Pancreas (tissue), 10 donors: ENCODE data around the gene ZNHIT2. TPM values are rescaled to one million over a fixed set of nuclear protein-coding genes. Genes with fewer than 3 reads are reported as not detected.
A peak's percentile ranks its signal among the peaks of the same experiment; 100 is the strongest.
"Not testable (repeated sequence)": the region's sequence is repeated elsewhere in the genome, so short reads cannot be mapped to it uniquely, and the experiment has no call there.

Experiments used
- ATAC-seq, 4 donors: fragments of 200-7000 bp; cut with Tn5 transposase; one replicate each; pipeline versions ENCODE4 v1.8.0 to v1.9.1; 2020; ENCODE audit warnings: mild to moderate bottlenecking in 4 of 4, moderate library complexity in 4 of 4
- DNase-seq, 6 donors: peaks; one replicate each; pipeline ENCODE4 v3.0.0-alpha.2; 2020
- FAIRE-seq: peaks from 2 replicates; lab custom pipeline; 2012; peaks lifted over from hg19 to GRCh38; lab: Jason Lieb, UNC
- H3K27ac ChIP-seq, 4 donors: fragments of 200-600 bp; sonication (generic); 1 replicate in 3 of 4; 2 replicates in 1 of 4; pipeline versions ENCODE4 v1.5.0 to v1.8.0; 2020
- H3K27me3 ChIP-seq, 4 donors: fragments of 200-600 bp; one replicate each; pipeline ENCODE4 v1.8.0; 2021
- H3K36me3 ChIP-seq, 3 donors: fragments of 200-600 bp; sonication (generic) in 1 of 3; one replicate each; pipeline versions ENCODE4 v1.5.0 to v1.8.0; 2020 to 2021
- H3K4me1 ChIP-seq, 3 donors: fragments of 200-600 bp; one replicate each; pipeline ENCODE4 v1.8.0; 2021
- H3K4me3 ChIP-seq, 4 donors: fragments of 200-600 bp; sonication (generic) in 2 of 4; one replicate each; pipeline versions ENCODE4 v1.5.0 to v1.8.0; 2020 to 2021
- H3K9me3 ChIP-seq, 4 donors: fragments of 200-600 bp; one replicate each; pipeline ENCODE4 v1.8.0; 2021
- WGBS, 2 donors: extraction: QIAGEN DNeasy Blood & Tissue Kit; methylation state at CpG; one replicate each; pipeline ENCODE4 v1.1.7; 2013; 5-methylcytosine and 5-hydroxymethylcytosine counted together
- intact Hi-C, 3 donors: fragments of 100-400 bp; cut with DNase I; formaldehyde crosslinking; loops; one replicate each; pipeline versions ENCODE4 v1.11.1 to v1.14.2; 2022
- polyA plus RNA-seq, 2 donors: library from polyadenylated mRNA; stranded (reverse); fragments of 200-250 nt; gene quantifications; one replicate each; pipeline ENCODE4 v1.2.3, GENCODE V29; 2013
- total RNA-seq, 6 donors: library from RNA; stranded (reverse); fragmentation: NEBNext Ultra II Directional in 4 of 6; extraction: Animal tissue kit (Norgen Biotek cat#: 25700) in 4 of 6; gene quantifications; one replicate each; pipeline versions ENCODE4 v1.2.1 to v1.2.4, GENCODE V29; 2021 to 2023
- TF ChIP-seq, protein P1 (sequence below), 4 donors: fragments of 200-600 bp; sonication (generic) in 3 of 4; IDR thresholded peaks; one replicate each; pipeline versions ENCODE4 v1.5.0 to v1.8.0; 2021; ENCODE audit warnings: antibody characterized with exemption in 4 of 4
- donor health status: healthy with polysubstance abuse.
- donor health status: DM: no; HTN: no; CAD: no; lungs with moderate emphysema.
- donor health status: DM: no; HTN: no; CAD: no.
- donor health status: control.
- donor health status: control.
- donor health status: Bipolar disorder and iron deficiency.
- donor health status: DM: yes; HTN: yes; CAD: no.
- donor health status: DM: no; HTN: no; CAD: no.
- donor health status: DM: no; HTN: no; CAD: no.
- donor health status: DM: yes; HTN: yes; CAD: no.

ZNHIT2 gene
- total and polyA plus RNA-seq, 8 donors = 4.3 to 17.8 (median 7.4) TPM

GRCh38 chr11:65152122-65152521, 34.6 kb upstream of the ZNHIT2 start:
- peaks cover 0 to 19% (median 13%) of the 10 kb centered on the region in 3 donors for H3K4me1 ChIP-seq
- H3K36me3 ChIP-seq = no peaks in the 10 kb centered on the region
- no peak for DNase-seq
- no peaks in the 10 kb centered on the region for H3K9me3 ChIP-seq
- no peak overlapping the region for H3K4me3 ChIP-seq
- no peak for FAIRE-seq
- TF ChIP-seq, protein P1, sequence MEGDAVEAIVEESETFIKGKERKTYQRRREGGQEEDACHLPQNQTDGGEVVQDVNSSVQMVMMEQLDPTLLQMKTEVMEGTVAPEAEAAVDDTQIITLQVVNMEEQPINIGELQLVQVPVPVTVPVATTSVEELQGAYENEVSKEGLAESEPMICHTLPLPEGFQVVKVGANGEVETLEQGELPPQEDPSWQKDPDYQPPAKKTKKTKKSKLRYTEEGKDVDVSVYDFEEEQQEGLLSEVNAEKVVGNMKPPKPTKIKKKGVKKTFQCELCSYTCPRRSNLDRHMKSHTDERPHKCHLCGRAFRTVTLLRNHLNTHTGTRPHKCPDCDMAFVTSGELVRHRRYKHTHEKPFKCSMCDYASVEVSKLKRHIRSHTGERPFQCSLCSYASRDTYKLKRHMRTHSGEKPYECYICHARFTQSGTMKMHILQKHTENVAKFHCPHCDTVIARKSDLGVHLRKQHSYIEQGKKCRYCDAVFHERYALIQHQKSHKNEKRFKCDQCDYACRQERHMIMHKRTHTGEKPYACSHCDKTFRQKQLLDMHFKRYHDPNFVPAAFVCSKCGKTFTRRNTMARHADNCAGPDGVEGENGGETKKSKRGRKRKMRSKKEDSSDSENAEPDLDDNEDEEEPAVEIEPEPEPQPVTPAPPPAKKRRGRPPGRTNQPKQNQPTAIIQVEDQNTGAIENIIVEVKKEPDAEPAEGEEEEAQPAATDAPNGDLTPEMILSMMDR (IDR thresholded peaks at IDR 0.05) = no peak
- peak overlapping the region in 1 of 4 donors; percentile 84 for H3K27ac ChIP-seq
- intact Hi-C loops = no loop called here
- H3K27me3 ChIP-seq = no peaks in the 10 kb centered on the region
- WGBS, 2 donors = 82 to 90% methylated on average over 2 of the region's 2 CpGs
- ATAC-seq = no peak

- TF ChIP-seq, protein P1 (IDR thresholded peaks at IDR 0.05) = no peak
- no peak for DNase-seq
- FAIRE-seq = no peak
- peaks cover 5 to 21% (median 13%) of the 10 kb centered on the region in 3 donors for H3K4me1 ChIP-seq
- H3K27me3 ChIP-seq = no peaks in the 10 kb centered on the region
- peak overlapping the region; percentile 44 to 84 (median 73) for H3K27ac ChIP-seq
- 83 to 97% methylated on average over 3 of the region's 3 CpGs for WGBS, 2 donors
- ATAC-seq = no peak
- H3K4me3 ChIP-seq = no peak overlapping the region
- no peaks in the 10 kb centered on the region for H3K36me3 ChIP-seq
- intact Hi-C loops = no loop called here
- no peaks in the 10 kb centered on the region for H3K9me3 ChIP-seq
Observed at GRCh38 chr11:65151331-65151899, 33.9 kb upstream of the ZNHIT2 start.

DNA sequence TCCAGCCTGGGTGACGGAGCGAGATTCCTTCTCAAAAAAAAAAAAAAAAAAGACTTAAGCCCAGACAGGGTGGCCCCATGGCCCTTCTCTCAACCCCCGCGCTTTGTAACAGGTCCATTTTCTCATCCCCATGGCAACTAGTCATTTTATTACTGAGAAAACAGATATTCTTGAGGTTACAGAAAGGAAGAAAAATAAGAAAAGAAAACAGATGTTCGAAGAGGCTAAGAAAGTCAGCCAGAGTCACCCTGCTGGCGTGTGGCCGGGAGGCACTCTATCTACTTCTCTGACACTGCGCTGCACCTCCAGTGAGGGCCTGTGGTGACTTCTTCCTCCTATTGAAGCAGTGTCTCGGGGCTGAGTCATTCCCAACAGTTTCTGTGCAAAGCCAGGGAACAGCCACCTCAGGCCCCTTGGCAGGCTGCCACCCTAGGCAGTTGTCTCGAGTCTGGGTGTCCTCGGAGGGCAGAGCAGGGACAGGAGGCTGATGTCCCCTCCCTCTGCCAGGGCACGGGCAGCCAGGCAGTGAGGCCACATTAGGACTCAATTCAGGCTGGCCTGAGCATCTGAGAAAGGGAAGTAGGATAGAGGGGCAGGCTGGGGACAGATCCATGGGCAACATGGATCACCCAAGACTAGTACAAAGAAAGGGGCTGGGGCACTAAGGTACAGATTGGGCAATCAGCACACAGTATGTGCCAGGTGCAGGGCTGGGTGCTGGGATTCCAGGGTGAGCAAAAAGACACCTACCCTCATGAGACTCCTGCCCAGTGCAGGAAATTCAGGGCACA, 33.2 kb upstream of the ZNHIT2 start:
- FAIRE-seq = no peak

DNA sequence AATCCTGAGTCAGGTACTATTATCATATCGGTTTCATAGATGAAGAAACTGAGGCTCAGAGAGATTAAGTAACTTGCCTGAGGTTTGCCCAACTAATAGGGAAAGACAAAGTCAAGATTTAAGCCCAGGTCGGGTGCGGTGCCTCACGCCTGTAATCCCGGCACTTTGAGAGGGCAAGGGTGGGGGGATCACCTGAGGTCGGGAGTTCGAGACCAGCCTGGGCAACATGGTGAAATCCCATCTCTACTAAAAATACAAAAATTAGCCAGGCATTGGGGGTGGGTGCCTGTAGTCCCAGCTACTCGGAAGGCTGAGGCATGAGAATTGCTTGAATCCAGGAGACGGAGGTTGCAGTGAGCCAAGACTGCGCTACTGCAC, 32.6 kb upstream of the ZNHIT2 start:
- H3K27ac ChIP-seq = peak overlapping the region; percentile 44 to 84 (median 73)
- H3K9me3 ChIP-seq, H3K4me3 ChIP-seq, ATAC-seq, DNase-seq, H3K27me3 ChIP-seq, FAIRE-seq, H3K36me3 ChIP-seq, intact Hi-C loops: not testable (repeated sequence)
- H3K4me1 ChIP-seq = peaks cover 10 to 28% (median 13%) of the 10 kb centered on the region in 3 donors
- 90% methylated on average over 10 of the region's 10 CpGs for WGBS, 2 donors

More for the DNA sequence above, 33.2 kb upstream of the ZNHIT2 start:
- ATAC-seq (peak; percentile 87 to 94 (median 90)), DNase-seq (peak; percentile 87 to 97 (median 93))
- intact Hi-C loops = no loop called here
- Histone ChIP-seq H3K36me3 (no peaks in the 10 kb centered on the region), H3K27ac (peak overlapping the region; percentile 44 to 84 (median 73)), H3K4me3 (no peak overlapping the region), H3K27me3 (no peaks in the 10 kb centered on the region), H3K4me1 (peaks cover 10 to 26% (median 13%) of the 10 kb centered on the region in 3 donors), H3K9me3 (no peaks in the 10 kb centered on the region)
- WGBS, 2 donors = 30 to 32% methylated on average over 12 of the region's 12 CpGs
- TF ChIP-seq, protein P1 (IDR thresholded peaks at IDR 0.05) = no peak

- Histone ChIP-seq H3K9me3 (no peaks in the 10 kb centered on the region), H3K4me3 (no peak overlapping the region), H3K27me3 (no peaks in the 10 kb centered on the region), H3K36me3 (no peaks in the 10 kb centered on the region), H3K27ac (no peak overlapping the region), H3K4me1 (peaks cover 10 to 28% (median 13%) of the 10 kb centered on the region in 3 donors)
- FAIRE-seq (no peak), DNase-seq (no peak), ATAC-seq (no peak)
- 86 to 88% methylated on average over 5 of the region's 5 CpGs for WGBS, 2 donors
- intact Hi-C loops = no loop called here
- TF ChIP-seq, protein P1 (IDR thresholded peaks at IDR 0.05) = no peak
Observed at GRCh38 chr11:65148657-65149056, 31.2 kb upstream of the ZNHIT2 start.
